ENCODE data around the gene TUBGCP2.

DNA sequence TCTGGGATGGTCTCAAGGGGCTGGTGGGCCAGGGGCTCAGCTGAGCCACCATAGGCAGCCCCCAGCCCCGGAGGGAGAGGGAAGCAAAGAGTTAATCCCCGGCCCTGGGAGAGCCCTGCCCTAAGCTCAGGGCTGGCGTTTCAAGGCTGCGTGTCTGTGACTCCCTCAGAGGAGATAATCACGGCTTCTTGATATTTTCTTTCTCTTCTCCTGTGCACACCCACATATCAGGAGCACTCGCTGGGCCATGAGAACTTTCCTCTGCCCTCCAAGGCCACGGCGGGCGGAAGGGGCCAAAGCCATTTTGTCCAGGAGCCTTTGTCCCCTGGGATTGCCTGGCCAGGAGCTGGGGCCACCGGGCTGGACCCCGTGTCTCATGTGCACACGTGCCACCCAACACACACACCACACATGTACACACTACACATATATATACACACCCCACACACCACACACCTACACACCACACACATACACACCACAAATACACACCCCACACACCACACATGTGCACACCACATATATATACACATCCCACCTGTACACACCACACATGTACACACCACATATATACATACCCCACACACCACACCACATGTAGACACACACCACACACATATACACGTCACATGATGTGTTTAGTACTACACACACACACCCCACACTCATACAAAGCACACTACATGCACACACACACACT, 54.1 kb downstream of the TUBGCP2 start:
- TF ChIP-seq, protein P1, sequence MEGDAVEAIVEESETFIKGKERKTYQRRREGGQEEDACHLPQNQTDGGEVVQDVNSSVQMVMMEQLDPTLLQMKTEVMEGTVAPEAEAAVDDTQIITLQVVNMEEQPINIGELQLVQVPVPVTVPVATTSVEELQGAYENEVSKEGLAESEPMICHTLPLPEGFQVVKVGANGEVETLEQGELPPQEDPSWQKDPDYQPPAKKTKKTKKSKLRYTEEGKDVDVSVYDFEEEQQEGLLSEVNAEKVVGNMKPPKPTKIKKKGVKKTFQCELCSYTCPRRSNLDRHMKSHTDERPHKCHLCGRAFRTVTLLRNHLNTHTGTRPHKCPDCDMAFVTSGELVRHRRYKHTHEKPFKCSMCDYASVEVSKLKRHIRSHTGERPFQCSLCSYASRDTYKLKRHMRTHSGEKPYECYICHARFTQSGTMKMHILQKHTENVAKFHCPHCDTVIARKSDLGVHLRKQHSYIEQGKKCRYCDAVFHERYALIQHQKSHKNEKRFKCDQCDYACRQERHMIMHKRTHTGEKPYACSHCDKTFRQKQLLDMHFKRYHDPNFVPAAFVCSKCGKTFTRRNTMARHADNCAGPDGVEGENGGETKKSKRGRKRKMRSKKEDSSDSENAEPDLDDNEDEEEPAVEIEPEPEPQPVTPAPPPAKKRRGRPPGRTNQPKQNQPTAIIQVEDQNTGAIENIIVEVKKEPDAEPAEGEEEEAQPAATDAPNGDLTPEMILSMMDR (optimal IDR thresholded peaks at IDR 0.05 in 1 of 3, IDR thresholded peaks at IDR 0.05 in 1 of 3, conservative IDR thresholded peaks at IDR 0.05 in 1 of 3; ENCODE audit: extremely low read depth in 1 of 3, insufficient read depth in 2 of 3, low read length in 3 of 3): no peak
- TF ChIP-seq EZH2 (IDR thresholded peaks at IDR 0.05; ENCODE audit: low read length): no peak

Data from keratinocyte (primary cell).